ENCODE measurements around the gene CLRN1. TPM values are rescaled to one million over a fixed set of nuclear protein-coding genes. Genes with fewer than 3 reads are reported as not detected.

CLRN1 gene
- total RNA-seq, 1 donor from 2014 or later, result not detected

- TF ChIP-seq CTCF (IDR thresholded peaks at IDR 0.05), result no peak
- Histone ChIP-seq H3K9me3 (no peaks in the 10 kb centered on the region), H3K4me3 (no peak overlapping the region), H3K4me1 (no peaks in the 10 kb centered on the region), H3K36me3 (no peaks in the 10 kb centered on the region), H3K27ac (no peak overlapping the region), H3K27me3 (ENCODE audit: low read depth) (no peaks in the 10 kb centered on the region)
- no peak for DNase-seq
- ATAC-seq, result no peak
- intact Hi-C loops (cut with DNase I), result no loop called here
Observed at GRCh38 chr3:150960708-150961684, 11.5 kb downstream of the CLRN1 start.

DNA sequence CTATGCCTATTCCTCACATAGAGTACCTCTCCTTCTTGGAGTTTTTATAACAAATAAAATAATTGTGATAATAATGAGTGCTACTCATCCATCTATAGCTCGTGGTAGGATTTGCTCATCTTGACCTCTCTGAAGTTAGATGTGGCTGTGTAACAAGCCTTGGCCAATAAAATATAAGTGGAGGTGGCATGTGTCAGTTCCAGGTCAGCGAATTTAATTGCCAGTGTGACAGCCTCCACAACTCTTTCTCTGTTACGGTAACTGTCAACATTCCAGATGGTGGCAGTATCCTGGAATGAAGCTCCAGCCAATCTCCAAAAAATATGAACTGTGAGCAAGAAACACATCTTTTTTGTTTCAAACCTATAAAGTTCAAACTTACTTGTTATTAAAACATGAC lies 13.8 kb downstream of the CLRN1 start:
- no peaks in the 10 kb centered on the region for H3K36me3 ChIP-seq
- no peaks in the 10 kb centered on the region for H3K27me3 ChIP-seq (ENCODE audit: low read depth)
- DNase-seq (no peak), ATAC-seq (no peak)
- no peak for TF ChIP-seq CTCF (IDR thresholded peaks at IDR 0.05)
- no peaks in the 10 kb centered on the region for H3K9me3 ChIP-seq
- H3K4me3 ChIP-seq, result no peak overlapping the region
- no peaks in the 10 kb centered on the region for H3K4me1 ChIP-seq
- intact Hi-C loops (cut with DNase I), result no loop called here
- H3K27ac ChIP-seq, result no peak overlapping the region

DNA sequence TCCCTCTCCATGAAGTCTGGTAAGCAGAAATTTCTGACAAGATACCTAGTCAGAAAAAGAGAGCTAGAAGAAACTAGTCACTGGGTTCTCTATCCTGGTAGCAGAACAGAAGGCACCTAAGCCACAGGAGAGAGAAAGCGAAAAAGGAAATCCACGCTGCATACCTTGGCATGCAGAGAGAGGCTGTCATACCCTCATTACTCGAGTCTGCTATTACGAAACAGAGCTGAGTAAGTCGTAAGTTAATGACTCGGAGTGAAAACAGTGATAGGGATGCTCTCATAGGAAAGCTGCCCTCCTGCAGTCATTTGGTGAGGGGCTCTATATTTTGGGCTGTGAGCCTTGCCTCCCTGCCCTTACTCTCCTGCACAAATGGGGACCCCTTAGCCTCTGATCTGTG lies 16.2 kb downstream of the CLRN1 start:
- DNase-seq (no peak), ATAC-seq (no peak)
- no peak overlapping the region for H3K4me3 ChIP-seq
- H3K27me3 ChIP-seq (ENCODE audit: low read depth), result no peaks in the 10 kb centered on the region
- H3K9me3 ChIP-seq, result no peaks in the 10 kb centered on the region
- intact Hi-C loops (cut with DNase I), result no loop called here
- no peaks in the 10 kb centered on the region for H3K4me1 ChIP-seq
- no peak overlapping the region for H3K27ac ChIP-seq
- H3K36me3 ChIP-seq, result no peaks in the 10 kb centered on the region
- no peak for TF ChIP-seq CTCF (IDR thresholded peaks at IDR 0.05)

GRCh38 chr3:150951923-150952322 lies 20.6 kb downstream of the CLRN1 start:
- Histone ChIP-seq H3K36me3 (no peaks in the 10 kb centered on the region), H3K27me3 (ENCODE audit: low read depth) (no peaks in the 10 kb centered on the region), H3K4me3 (no peak overlapping the region), H3K27ac (no peak overlapping the region), H3K4me1 (no peaks in the 10 kb centered on the region), H3K9me3 (no peaks in the 10 kb centered on the region)
- no peak for ATAC-seq
- intact Hi-C loops (cut with DNase I), result no loop called here
- TF ChIP-seq CTCF (IDR thresholded peaks at IDR 0.05), result no peak
- no peak for DNase-seq

DNA sequence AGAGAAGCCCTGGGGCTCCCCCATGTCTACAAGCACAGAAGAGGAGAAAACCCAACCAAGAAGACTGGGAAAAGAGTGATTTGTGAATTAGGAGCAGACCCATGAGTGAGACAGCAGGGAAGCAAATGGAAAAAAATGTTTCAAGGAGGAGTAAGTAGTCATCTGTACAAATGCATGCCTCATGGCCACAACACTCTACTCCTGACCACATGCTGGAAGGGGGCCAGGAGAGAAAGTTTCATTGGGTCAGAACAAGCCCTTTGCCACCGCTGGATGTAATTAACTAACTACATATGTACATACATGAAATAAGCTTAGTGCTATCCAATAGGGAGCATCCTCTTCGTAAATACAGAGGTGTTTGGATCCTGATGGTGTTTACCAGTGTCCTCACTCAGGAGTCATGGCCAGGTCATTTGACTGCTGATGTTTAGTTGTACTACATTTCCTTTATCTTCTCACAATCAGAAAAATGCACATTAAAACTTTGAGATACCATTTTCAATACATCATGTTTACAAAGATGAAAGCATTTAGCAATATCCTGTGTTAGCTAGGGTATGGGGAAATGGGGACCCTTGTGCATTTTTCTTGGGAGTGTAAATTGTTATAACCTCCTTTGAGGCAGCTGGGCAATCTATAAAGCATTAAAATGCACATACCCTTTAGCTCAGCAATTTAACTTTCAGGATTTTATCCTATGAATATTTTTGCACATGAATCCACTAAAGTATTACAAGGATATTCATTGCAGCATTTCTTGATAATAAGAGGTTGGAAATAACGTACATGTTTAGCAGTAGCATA lies 27.1 kb downstream of the CLRN1 start:
- Histone ChIP-seq H3K4me1 (no peaks in the 10 kb centered on the region), H3K36me3 (no peaks in the 10 kb centered on the region), H3K27me3 (ENCODE audit: low read depth) (no peaks in the 10 kb centered on the region), H3K9me3 (no peaks in the 10 kb centered on the region), H3K4me3 (no peak overlapping the region), H3K27ac (no peak overlapping the region)
- DNase-seq, result no peak
- intact Hi-C loops (cut with DNase I), result no loop called here
- no peak for ATAC-seq
- TF ChIP-seq CTCF (IDR thresholded peaks at IDR 0.05), result no peak

All from lower lobe of right lung (tissue), 2 donors.